Rectal smooth muscle tissue (tissue), 1 donor: ENCODE results near the gene KIFC3.
"Not testable (repeated sequence)": the region's sequence is repeated elsewhere in the genome, so short reads cannot be mapped to it uniquely, and the experiment has no call there.

Source experiments
- H3K27ac ChIP-seq: one replicate; pipeline ENCODE4 v1.7.0; 2013; ENCODE audit warnings: low read depth, low read length, inconsistent platforms
- H3K27me3 ChIP-seq: one replicate; pipeline ENCODE4 v1.7.0; 2013; ENCODE audit warnings: low read length; ENCODE audit not compliant: control insufficient read depth, insufficient read depth
- H3K36me3 ChIP-seq: one replicate; pipeline ENCODE4 v1.7.0; 2013; ENCODE audit warnings: low read length; ENCODE audit not compliant: control insufficient read depth, insufficient read depth
- H3K4me1 ChIP-seq: one replicate; pipeline ENCODE4 v1.7.0; 2013; ENCODE audit warnings: low read length; ENCODE audit not compliant: control insufficient read depth, insufficient read depth
- H3K4me3 ChIP-seq: one replicate; pipeline ENCODE4 v1.7.0; 2013; ENCODE audit warnings: low read length
- H3K9ac ChIP-seq: one replicate; pipeline ENCODE4 v1.7.0; 2013; ENCODE audit warnings: low read length

The KIFC3 gene

GRCh38 chr16:57747996-57748395 lies 54.3 kb downstream of the KIFC3 start:
- Histone ChIP-seq H3K4me1 (no peaks in the 10 kb centered on the region), H3K27me3 (no peaks in the 10 kb centered on the region), H3K9ac (no peak overlapping the region), H3K4me3 (no peak overlapping the region), H3K36me3 (peaks cover 4% of the 10 kb centered on the region), H3K27ac (no peak overlapping the region)

DNA sequence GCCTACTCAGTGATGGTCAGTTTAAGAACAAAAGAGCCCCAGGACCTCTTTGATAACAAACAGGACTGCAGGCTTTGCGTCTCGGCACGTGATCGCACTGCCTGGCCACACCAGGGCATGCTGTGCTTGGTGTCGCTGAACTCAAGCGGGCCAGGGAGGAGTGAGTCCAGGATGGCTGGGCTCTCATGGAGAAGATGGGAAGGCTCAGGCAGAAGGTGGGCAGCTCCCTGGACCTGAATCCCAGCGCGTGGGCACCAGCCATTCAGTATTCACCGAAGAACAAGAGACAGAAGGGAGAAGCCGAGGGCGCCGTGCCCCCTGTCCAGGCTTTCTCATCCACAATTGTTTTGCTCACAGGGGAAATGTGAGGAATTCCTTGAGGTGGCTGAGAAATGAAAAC lies 54.8 kb downstream of the KIFC3 start:
- Histone ChIP-seq H3K27ac (no peak overlapping the region), H3K27me3 (no peaks in the 10 kb centered on the region), H3K36me3 (peaks cover 4% of the 10 kb centered on the region), H3K4me1 (no peaks in the 10 kb centered on the region), H3K4me3 (no peak overlapping the region), H3K9ac (no peak overlapping the region)

DNA sequence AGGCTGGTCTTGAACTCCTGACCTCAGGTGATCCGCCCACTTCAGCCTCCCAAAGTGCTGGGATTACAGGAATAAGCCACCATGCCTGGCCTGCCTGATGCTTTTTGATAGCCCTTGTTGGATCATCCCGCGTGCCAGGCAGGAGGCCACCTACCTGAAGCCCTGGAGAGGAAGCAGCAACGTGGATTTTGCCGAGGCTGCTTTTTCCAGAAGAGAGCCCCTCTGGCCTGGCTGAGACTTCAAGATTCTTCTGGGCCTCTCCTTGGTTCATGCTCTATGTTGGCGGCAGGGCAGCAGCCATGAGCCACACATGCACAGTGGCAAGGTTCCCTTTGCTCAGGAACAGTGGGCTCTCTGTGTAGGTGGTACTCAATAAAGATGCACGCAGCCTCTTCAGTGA lies 55.2 kb downstream of the KIFC3 start:
- Histone ChIP-seq H3K4me3 (no peak overlapping the region), H3K4me1 (no peaks in the 10 kb centered on the region), H3K9ac (no peak overlapping the region), H3K27me3 (no peaks in the 10 kb centered on the region), H3K27ac (no peak overlapping the region), H3K36me3 (peaks cover 4% of the 10 kb centered on the region)

DNA sequence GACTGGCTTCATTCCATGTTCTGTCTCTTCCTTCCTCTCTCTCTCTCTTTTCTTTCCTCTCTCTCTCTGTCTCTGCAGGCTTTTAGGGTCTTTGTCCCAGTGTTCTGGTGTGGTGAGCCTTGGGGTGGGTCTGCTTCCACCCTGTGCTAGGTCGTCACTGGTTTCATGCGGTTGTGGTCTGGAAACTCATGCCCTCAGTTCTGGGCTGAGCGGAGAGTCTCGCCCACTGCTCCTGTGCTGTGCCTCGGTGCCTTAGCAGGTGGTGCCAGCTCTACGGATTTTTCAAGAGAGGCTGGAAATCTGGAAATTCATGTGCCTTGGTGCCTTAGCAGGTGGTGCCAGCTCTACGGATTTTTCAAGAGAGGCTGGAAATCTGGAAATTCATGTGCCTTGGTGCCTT lies 56.0 kb downstream of the KIFC3 start:
- not testable (repeated sequence) for H3K36me3 ChIP-seq

GRCh38 chr16:57745768-57746167 lies 56.5 kb downstream of the KIFC3 start:
- peaks cover 4% of the 10 kb centered on the region for H3K36me3 ChIP-seq
- H3K4me3 ChIP-seq: no peak overlapping the region
- no peaks in the 10 kb centered on the region for H3K4me1 ChIP-seq
- no peaks in the 10 kb centered on the region for H3K27me3 ChIP-seq
- H3K9ac ChIP-seq: no peak overlapping the region
- no peak overlapping the region for H3K27ac ChIP-seq

More for the DNA sequence above, 56.0 kb downstream of the KIFC3 start:
- H3K9ac ChIP-seq, H3K27me3 ChIP-seq, H3K4me3 ChIP-seq, H3K27ac ChIP-seq, H3K4me1 ChIP-seq: not testable (repeated sequence)

DNA sequence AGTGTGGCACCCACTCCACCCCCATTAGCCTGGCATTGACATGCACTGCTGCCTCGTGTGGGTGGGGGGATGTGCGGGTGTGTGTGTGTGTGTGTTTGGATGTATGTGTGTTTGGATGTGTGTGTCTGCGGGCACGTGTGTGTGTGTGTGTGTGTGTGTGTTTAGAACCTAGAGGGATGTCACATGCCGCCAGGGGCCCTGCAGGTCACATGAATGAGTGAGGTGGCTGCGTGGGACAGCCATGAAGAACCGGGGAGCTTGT lies 57.7 kb downstream of the KIFC3 start:
- Histone ChIP-seq H3K4me1 (no peaks in the 10 kb centered on the region), H3K4me3 (no peak overlapping the region), H3K36me3 (peaks cover 4% of the 10 kb centered on the region), H3K27ac (no peak overlapping the region), H3K9ac (no peak overlapping the region), H3K27me3 (no peaks in the 10 kb centered on the region)

DNA sequence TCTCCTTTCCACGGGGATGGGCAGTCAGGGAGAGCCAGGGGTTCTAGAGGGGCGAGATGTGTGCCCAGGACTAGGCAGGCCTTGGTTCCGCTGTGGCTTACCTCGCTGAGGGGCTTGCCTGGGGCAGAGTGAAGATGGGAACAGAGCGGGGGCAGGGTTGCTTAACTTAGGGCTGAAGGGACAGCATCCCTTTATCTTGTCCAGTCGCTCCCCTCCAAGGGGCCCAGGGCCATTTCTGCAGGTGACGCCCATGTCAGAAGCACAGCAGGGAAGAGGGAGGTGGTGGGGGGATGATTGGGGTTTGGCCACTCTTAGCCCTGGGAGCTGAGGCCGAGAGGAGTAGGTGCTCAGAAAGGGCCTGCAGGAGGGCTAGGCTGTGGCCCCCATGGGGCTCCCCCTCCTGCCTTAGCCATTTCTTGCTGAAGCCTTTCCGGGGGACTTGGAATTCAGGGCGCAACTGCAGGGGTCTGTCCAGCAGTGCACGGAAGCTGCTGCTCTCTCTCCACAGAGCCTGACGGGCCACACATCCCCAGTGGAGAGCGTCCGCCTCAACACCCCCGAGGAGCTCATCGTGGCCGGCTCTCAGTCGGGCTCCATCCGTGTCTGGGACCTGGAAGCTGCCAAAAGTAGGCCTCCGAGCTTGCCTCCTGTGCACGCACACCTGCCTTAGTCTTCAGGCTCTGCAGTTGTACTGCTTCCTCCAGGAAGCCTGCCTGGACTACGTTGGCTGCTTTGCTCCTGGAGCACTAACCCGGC lies 58.2 kb downstream of the KIFC3 start:
- Histone ChIP-seq H3K36me3 (peaks cover 4% of the 10 kb centered on the region), H3K4me1 (no peaks in the 10 kb centered on the region), H3K4me3 (no peak overlapping the region), H3K9ac (no peak overlapping the region), H3K27ac (no peak overlapping the region), H3K27me3 (no peaks in the 10 kb centered on the region)

- no peak overlapping the region for H3K9ac ChIP-seq
- peaks cover 4% of the 10 kb centered on the region for H3K36me3 ChIP-seq
- no peak overlapping the region for H3K4me3 ChIP-seq
- no peak overlapping the region for H3K27ac ChIP-seq
- no peaks in the 10 kb centered on the region for H3K27me3 ChIP-seq
- H3K4me1 ChIP-seq: no peaks in the 10 kb centered on the region
Measured at GRCh38 chr16:57743458-57743857, 58.8 kb downstream of the KIFC3 start.

- H3K4me3 ChIP-seq: no peak overlapping the region
- H3K4me1 ChIP-seq: no peaks in the 10 kb centered on the region
- H3K27me3 ChIP-seq: no peaks in the 10 kb centered on the region
- H3K36me3 ChIP-seq: peaks cover 4% of the 10 kb centered on the region
- H3K27ac ChIP-seq: no peak overlapping the region
- no peak overlapping the region for H3K9ac ChIP-seq
Measured at GRCh38 chr16:57742543-57742942, 59.7 kb downstream of the KIFC3 start.

- Histone ChIP-seq H3K27me3 (no peaks in the 10 kb centered on the region), H3K4me1 (no peaks in the 10 kb centered on the region), H3K4me3 (no peak overlapping the region), H3K36me3 (peaks cover 4% of the 10 kb centered on the region), H3K27ac (no peak overlapping the region), H3K9ac (no peak overlapping the region)
Measured at GRCh38 chr16:57741660-57742191, 60.6 kb downstream of the KIFC3 start.

DNA sequence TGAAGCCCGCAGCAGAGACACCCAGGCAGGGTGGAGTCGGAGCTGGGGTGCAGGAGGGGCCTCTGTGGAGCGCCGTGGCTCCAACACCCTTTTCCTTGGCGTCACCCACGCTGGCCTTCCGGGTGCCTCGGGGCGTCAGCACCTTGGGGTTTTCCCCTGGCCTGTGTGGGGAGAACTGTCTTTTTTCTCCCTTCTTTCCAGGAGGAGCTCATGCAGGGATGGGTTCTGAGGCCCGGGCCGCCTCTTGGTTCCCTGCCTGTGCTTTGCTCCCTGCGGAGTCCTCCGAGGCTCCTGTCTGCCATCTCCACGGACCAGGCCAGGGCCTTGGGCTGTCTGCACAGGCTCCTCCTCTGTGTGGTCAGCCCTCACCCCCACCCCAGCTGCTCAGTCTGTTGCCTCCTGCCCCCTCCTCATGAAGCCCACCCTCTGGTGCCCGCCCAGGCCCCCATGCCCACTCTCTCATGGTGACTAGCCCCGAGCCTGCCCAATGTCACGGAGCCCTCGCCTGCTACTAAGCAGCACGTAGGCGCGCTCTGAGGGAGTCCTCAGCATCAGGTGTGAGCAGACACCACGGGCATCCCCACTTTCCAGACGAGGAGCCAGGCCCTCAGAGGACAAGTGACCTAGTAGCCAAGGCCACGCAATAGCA lies 61.7 kb downstream of the KIFC3 start:
- H3K36me3 ChIP-seq: peaks cover 4% of the 10 kb centered on the region
- peaks cover 6% of the 10 kb centered on the region for H3K4me1 ChIP-seq
- H3K27me3 ChIP-seq: no peaks in the 10 kb centered on the region
- H3K4me3 ChIP-seq: no peak overlapping the region
- no peak overlapping the region for H3K27ac ChIP-seq
- no peak overlapping the region for H3K9ac ChIP-seq

- peaks cover 6% of the 10 kb centered on the region for H3K4me1 ChIP-seq
- no peak overlapping the region for H3K4me3 ChIP-seq
- no peaks in the 10 kb centered on the region for H3K27me3 ChIP-seq
- H3K27ac ChIP-seq: no peak overlapping the region
- peaks cover 4% of the 10 kb centered on the region for H3K36me3 ChIP-seq
- no peak overlapping the region for H3K9ac ChIP-seq
Measured at GRCh38 chr16:57739756-57740422, 62.4 kb downstream of the KIFC3 start.
